Upper lobe of right lung (tissue), 1 donor: ENCODE results near the gene RGS6. TPM values are rescaled to one million over a fixed set of nuclear protein-coding genes. Genes with fewer than 3 reads are reported as not detected.

Source experiments
- ATAC-seq: fragments of 200-7000 bp; cut with Tn5 transposase; one replicate; pipeline ENCODE4 v1.9.1; 2020; ENCODE audit warnings: mild to moderate bottlenecking, moderate library complexity
- DNase-seq: peaks from one replicate; pipeline ENCODE4 v3.0.0-alpha.2; 2020
- H3K27ac ChIP-seq: fragments of 200-600 bp; one replicate; pipeline ENCODE4 v1.8.0; 2022
- H3K27me3 ChIP-seq: fragments of 200-600 bp; one replicate; pipeline ENCODE4 v1.8.0; 2022; ENCODE audit warnings: mild to moderate bottlenecking
- H3K36me3 ChIP-seq: fragments of 200-600 bp; one replicate; pipeline ENCODE4 v1.8.0; 2022
- H3K4me1 ChIP-seq: fragments of 200-600 bp; one replicate; pipeline ENCODE4 v1.8.0; 2022
- H3K4me3 ChIP-seq: fragments of 200-600 bp; one replicate; pipeline ENCODE4 v1.8.0; 2022; ENCODE audit warnings: mild to moderate bottlenecking
- H3K9me3 ChIP-seq: fragments of 200-600 bp; one replicate; pipeline ENCODE4 v1.8.0; 2022
- CTCF ChIP-seq: fragments of 200-600 bp; IDR thresholded peaks from one replicate; pipeline ENCODE4 v1.8.0; 2022; ENCODE audit warnings: antibody characterized with exemption
- intact Hi-C: fragments of 100-400 bp; cut with DNase I; formaldehyde crosslinking; loops from one replicate; pipeline ENCODE4 v1.11.0; 2022
- total RNA-seq: library from RNA; stranded (reverse); fragmentation: NEBNext Ultra II Directional; extraction: Animal tissue kit (Norgen Biotek cat#: 25700); gene quantifications from one replicate; pipeline ENCODE4 v1.2.1, GENCODE V29; 2021
- donor health status: DM: no; HTN: yes; CAD: no; lungs with severe emphysema.

RGS6 gene
- total RNA-seq, 1 donor from 2014 or later = 2.6 TPM

- Histone ChIP-seq H3K4me3 (no peak overlapping the region), H3K4me1 (no peaks in the 10 kb centered on the region), H3K27ac (no peak overlapping the region), H3K9me3 (no peaks in the 10 kb centered on the region), H3K27me3 (no peaks in the 10 kb centered on the region), H3K36me3 (no peaks in the 10 kb centered on the region)
- ATAC-seq (no peak), DNase-seq (no peak)
- TF ChIP-seq CTCF = no peak
- intact Hi-C loops = no loop called here
Measured at GRCh38 chr14:71891970-71892369, 40.3 kb upstream of the RGS6 start.

- no peak for ATAC-seq
- no peaks in the 10 kb centered on the region for H3K36me3 ChIP-seq
Measured at GRCh38 chr14:71905031-71905430, 27.2 kb upstream of the RGS6 start.

DNA sequence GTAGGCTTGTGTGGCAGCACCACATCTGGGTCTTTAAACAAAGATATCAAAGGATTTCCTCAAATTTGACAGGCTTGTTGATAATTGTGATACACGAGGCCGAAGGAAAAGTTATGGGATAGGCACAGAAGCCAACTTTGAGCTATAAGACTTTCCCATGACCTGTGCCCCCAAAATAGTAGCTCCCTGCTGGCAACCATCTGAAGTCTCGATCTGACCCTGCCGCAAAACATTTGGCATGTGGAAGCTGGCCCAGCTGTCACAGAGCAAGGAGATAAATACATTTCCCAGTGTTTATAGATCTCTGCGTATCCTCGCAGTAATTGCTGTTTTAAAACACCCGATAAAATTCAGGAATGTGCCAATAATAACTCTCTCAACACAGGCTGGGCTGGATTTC, 26.4 kb upstream of the RGS6 start:
- no peaks in the 10 kb centered on the region for H3K36me3 ChIP-seq
- no peak for ATAC-seq
- no peaks in the 10 kb centered on the region for H3K27me3 ChIP-seq
- H3K4me1 ChIP-seq = no peaks in the 10 kb centered on the region
- intact Hi-C loops = no loop called here
- no peak overlapping the region for H3K27ac ChIP-seq
- no peak for TF ChIP-seq CTCF
- H3K9me3 ChIP-seq = no peaks in the 10 kb centered on the region
- DNase-seq = no peak
- no peak overlapping the region for H3K4me3 ChIP-seq

More at GRCh38 chr14:71905031-71905430, 27.2 kb upstream of the RGS6 start:
- no peak for DNase-seq
- intact Hi-C loops = no loop called here
- no peaks in the 10 kb centered on the region for H3K4me1 ChIP-seq
- no peaks in the 10 kb centered on the region for H3K9me3 ChIP-seq
- no peak overlapping the region for H3K4me3 ChIP-seq
- no peak overlapping the region for H3K27ac ChIP-seq
- TF ChIP-seq CTCF = no peak
- no peaks in the 10 kb centered on the region for H3K27me3 ChIP-seq

GRCh38 chr14:71907793-71908515, 24.3 kb upstream of the RGS6 start:
- no peaks in the 10 kb centered on the region for H3K27me3 ChIP-seq
- no peak overlapping the region for H3K27ac ChIP-seq
- DNase-seq (no peak), ATAC-seq (no peak)
- no peaks in the 10 kb centered on the region for H3K4me1 ChIP-seq
- H3K36me3 ChIP-seq = no peaks in the 10 kb centered on the region
- intact Hi-C loops = no loop called here
- H3K9me3 ChIP-seq = no peaks in the 10 kb centered on the region
- H3K4me3 ChIP-seq = no peak overlapping the region
- no peak for TF ChIP-seq CTCF

GRCh38 chr14:71911669-71912068, 20.6 kb upstream of the RGS6 start:
- no peak overlapping the region for H3K27ac ChIP-seq
- no peak for ATAC-seq
- no peaks in the 10 kb centered on the region for H3K36me3 ChIP-seq
- no peak overlapping the region for H3K4me3 ChIP-seq
- intact Hi-C loops = no loop called here
- no peaks in the 10 kb centered on the region for H3K9me3 ChIP-seq
- H3K4me1 ChIP-seq = no peaks in the 10 kb centered on the region
- DNase-seq = no peak
- TF ChIP-seq CTCF = no peak
- no peaks in the 10 kb centered on the region for H3K27me3 ChIP-seq

DNA sequence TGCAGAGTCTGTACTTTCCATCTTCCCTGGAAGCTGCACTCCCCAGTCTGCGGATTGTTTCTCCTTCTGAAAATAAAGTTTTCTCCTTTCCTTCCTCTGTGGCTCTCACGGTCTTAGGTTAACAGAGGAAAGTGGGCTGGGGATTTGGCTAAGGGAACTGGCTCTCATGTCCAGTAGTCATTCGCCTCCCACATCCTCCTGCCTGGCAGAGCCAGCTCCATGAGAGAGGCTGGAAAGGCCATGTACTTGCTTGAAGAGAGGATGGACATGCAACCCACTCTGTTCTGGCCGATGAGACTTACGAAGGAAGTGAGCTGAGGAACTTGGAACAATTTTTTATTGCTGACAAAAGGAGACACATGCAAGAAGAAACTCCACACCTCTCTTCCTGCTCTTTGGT, 18.9 kb upstream of the RGS6 start:
- Histone ChIP-seq H3K9me3 (no peaks in the 10 kb centered on the region), H3K27ac (no peak overlapping the region), H3K36me3 (no peaks in the 10 kb centered on the region), H3K27me3 (no peaks in the 10 kb centered on the region), H3K4me1 (no peaks in the 10 kb centered on the region), H3K4me3 (no peak overlapping the region)
- intact Hi-C loops = no loop called here
- DNase-seq = no peak
- ATAC-seq = no peak
- no peak for TF ChIP-seq CTCF
